Activated naive CD4-positive, alpha-beta T cell treated with anti-CD3 and anti-CD28 coated beads for 36 hours (primary cell): ENCODE results near the gene IL11RA. TPM values are rescaled to one million over a fixed set of nuclear protein-coding genes. Genes with fewer than 3 reads are reported as not detected.

Experiments used
- CTCF ChIA-PET: fragments of 350-600 bp; sonication (Branson Sonifier 250); formaldehyde crosslinking; loops from one replicate; lab custom pipeline; 2021; ENCODE audit warnings: antibody characterized with exemption; lab: Charles Lee
- DNase-seq: peaks from one replicate; pipeline ENCODE4 v3.0.0-alpha.2; 2020
- H3K27ac Mint-ChIP-seq: one replicate; pipeline ENCODE4 v1.8.0; 2021; ENCODE audit warnings: mild to moderate bottlenecking, mixed read lengths
- H3K27me3 Mint-ChIP-seq: one replicate; pipeline ENCODE4 v1.8.0; 2021; ENCODE audit warnings: low read depth, mixed read lengths
- H3K36me3 Mint-ChIP-seq: one replicate; pipeline ENCODE4 v1.8.0; 2021; ENCODE audit warnings: low read depth, mixed read lengths
- H3K4me1 Mint-ChIP-seq: one replicate; pipeline ENCODE4 v1.8.0; 2021; ENCODE audit warnings: low read depth, mixed read lengths
- H3K4me3 Mint-ChIP-seq: one replicate; pipeline ENCODE4 v1.8.0; 2021; ENCODE audit warnings: mild to moderate bottlenecking, moderate library complexity, mixed read lengths
- H3K9me3 Mint-ChIP-seq: one replicate; pipeline ENCODE4 v1.8.0; 2021; ENCODE audit warnings: mixed read lengths
- intact Hi-C: fragments of 100-400 bp; cut with micrococcal nuclease; formaldehyde crosslinking; loops from one replicate; pipeline ENCODE4 v1.15.1; 2023
- total RNA-seq, 2 experiments: library from RNA; stranded (reverse); gene quantifications; one replicate each; pipeline ENCODE4 v1.2.3, GENCODE V29; 2021

Gene IL11RA
- total RNA-seq, 2 experiments from 2014 or later: 12.1 to 13.0 TPM

DNA sequence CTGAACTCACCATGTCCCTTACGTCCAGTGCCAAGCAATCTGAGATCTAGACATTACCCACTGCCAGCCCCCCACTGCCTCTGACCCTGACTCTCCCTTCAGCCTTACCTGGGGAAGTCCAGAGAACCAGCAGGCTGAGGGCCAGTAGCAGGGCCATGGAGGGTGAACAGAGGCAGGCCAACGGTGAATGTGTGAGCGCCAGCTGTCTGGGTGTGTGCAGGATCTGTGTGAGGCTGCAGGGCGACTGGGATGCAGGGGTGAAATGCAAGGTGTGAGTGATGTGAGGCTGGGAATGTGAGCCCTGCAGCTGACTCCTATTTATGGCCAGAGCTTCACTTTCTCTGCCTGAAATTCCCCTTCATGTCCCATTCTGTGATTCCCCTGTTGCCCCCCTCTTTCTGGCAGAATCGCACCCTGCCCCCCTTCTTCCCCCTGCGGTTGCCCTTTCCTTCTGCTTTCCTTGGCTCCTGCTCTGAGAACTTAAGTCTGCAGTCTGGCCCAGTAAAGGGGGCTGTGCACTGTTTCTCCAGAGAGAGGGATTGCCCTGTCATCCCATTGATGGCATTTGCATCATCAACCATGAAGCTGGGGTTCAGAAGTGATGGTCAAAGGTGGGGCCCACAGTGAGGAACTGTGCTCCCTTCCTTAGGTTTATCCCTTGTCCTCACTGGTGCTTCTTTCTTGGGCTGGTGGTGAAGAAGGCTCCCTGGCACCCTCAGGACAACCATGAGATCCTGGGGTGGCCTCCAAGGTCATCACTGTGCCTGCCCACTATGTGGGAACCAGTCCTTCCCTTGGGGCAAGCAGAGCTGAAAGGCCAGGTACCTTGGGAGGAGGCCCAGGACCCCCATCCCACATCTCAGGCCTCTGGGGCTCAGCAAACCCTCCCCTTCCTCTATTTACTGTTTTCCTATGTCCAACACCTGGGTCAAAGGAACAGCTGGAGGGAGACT lies 39.3 kb downstream of the IL11RA start, which contains the start of gene CCL19:
CCL19 (minus strand) TSS at position 294 of the 953 bp plus-strand sequence; CDS start at position 157, 137 bp downstream.
- no peak within 1 kb of the TSS for H3K4me3 Mint-ChIP-seq
- no peaks in the 10 kb centered on the region for H3K36me3 Mint-ChIP-seq
- intact Hi-C loops: no loop called here
- no peaks in the 10 kb centered on the region for H3K27me3 Mint-ChIP-seq
- H3K27ac Mint-ChIP-seq: no peak within 1 kb of the TSS
- no peak for DNase-seq
- H3K4me1 Mint-ChIP-seq: no peaks in the 10 kb centered on the region
- no peaks in the 10 kb centered on the region for H3K9me3 Mint-ChIP-seq
- CTCF ChIA-PET: interaction anchor here (0.7 to 1.2 kb wide), 2 partner anchors 11 to 144 kb away, joined by 3 to 5 read pairs; no protein-coding TSS in a partner anchor

DNA sequence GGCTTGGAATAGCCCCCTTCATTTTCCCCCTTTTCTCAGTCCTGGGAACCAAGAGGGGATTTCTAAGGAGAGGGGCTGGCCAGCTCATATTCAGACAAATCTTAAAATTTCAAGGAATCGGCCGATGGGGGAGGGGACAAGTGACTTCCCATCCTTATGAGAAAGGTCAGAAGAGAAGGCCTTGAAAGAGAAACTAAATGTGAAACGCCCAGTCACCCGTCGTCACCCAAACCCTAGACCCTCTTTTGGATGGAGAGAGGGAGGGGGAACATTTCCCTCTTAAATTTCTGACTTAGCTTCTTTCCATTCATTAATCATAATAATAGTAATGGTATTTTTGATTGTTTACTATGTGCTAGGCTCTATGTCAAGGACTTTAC lies 39.9 kb downstream of the IL11RA start:
- DNase-seq: no peak
- Mint-ChIP-seq H3K36me3 (no peaks in the 10 kb centered on the region), H3K27me3 (no peaks in the 10 kb centered on the region), H3K4me1 (no peaks in the 10 kb centered on the region), H3K27ac (no peak overlapping the region), H3K9me3 (no peaks in the 10 kb centered on the region), H3K4me3 (no peak overlapping the region)
- CTCF ChIA-PET: interaction anchor here (0.7 to 1.2 kb wide), 3 partner anchors 11 to 145 kb away, joined by 3 to 7 read pairs (median 5); no protein-coding TSS in a partner anchor
- intact Hi-C loops: no loop called here

DNA sequence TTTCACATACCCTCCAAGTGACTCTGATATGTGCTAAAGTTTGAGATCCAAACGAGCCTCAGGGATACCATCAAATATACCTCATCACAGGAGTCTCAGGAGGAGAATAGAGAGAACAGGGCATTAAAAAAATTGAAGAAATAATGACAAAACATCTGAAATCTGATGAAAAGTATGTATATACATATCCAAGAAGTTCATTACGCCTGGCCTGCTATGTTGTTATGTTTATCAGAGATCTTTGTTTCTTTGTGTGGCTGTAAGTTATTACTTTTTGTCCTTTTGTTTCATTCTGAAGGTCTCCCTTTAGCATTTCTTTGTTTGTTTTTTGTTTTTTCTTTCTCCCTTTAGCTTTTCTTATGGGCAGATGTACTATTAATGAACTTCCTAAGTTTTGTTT lies 41.6 kb downstream of the IL11RA start:
- no peaks in the 10 kb centered on the region for H3K9me3 Mint-ChIP-seq
- intact Hi-C loops: no loop called here
- CTCF ChIA-PET: interaction anchor here (0.6 kb wide), 1 partner anchor 1574 kb away, joined by 3 read pairs; no protein-coding TSS in a partner anchor

DNA sequence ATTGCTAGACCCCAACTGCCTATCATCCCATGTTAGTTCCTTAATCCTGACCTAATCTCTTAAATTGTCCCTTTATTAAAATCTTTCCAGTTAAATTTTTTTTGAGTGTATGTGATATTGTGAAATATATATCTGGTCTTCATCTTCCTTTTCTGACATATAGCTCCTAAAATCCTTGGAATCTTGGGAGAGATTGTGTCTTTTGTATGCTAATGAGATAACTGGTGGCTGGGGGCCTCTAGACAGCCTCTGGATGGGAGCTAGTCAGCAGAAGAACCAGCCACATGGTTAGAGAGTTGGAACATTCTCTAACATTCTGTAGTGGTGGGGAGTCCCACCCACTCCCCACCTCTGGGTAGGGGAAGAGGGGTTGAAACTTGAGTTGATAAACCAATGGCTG lies 42.8 kb downstream of the IL11RA start:
- intact Hi-C loops: no loop called here
- no peaks in the 10 kb centered on the region for H3K9me3 Mint-ChIP-seq
- CTCF ChIA-PET: interaction anchor here (0.6 to 1.5 kb wide), 3 partner anchors 11 to 353 kb away, joined by 3 read pairs; no protein-coding TSS in a partner anchor
- H3K4me3 Mint-ChIP-seq: no peak overlapping the region
- H3K36me3 Mint-ChIP-seq: no peaks in the 10 kb centered on the region
- no peaks in the 10 kb centered on the region for H3K4me1 Mint-ChIP-seq
- DNase-seq: no peak
- no peak overlapping the region for H3K27ac Mint-ChIP-seq
- H3K27me3 Mint-ChIP-seq: no peaks in the 10 kb centered on the region

More for the DNA sequence above, 41.6 kb downstream of the IL11RA start:
- Mint-ChIP-seq H3K4me3 (no peak overlapping the region), H3K27me3 (no peaks in the 10 kb centered on the region), H3K36me3 (no peaks in the 10 kb centered on the region), H3K27ac (no peak overlapping the region), H3K4me1 (no peaks in the 10 kb centered on the region)
- no peak for DNase-seq

DNA sequence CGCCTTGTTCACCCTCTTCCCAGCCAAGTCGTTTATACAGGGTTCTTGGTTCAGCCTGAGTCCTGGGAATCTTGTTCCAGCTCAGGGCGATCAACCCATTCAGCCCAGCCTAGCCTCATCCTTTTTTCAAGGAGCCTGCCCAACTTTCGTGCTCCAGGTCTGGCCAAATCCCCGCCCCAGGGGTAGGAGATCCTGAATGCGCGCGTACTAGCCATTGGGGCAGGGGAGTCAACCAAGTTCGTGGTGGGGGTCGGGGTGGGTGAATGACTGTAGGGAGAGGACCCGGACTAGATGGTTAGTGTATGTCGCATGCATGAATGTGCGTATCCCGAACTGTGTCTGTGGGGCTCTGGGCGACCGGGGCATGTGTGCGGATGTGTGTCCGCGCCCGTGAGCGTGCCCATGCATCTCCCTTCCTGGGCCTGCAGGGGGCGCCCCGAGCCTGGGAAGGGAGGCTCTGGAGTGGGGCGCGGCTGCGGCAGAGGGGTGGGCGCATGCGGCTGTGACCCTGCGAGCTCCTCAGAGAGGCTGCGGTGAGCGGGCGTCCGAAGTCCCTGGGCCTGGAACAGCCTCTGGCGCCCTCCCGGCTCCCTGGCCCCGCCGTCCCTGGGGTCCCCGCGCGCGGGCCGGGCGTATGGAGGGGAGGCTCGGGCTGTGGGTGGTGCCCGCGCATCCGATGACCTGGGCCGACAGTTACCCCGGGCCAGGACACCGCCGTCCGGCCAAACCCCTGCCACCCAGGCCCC lies 49.2 kb downstream of the IL11RA start:
- Mint-ChIP-seq H3K36me3 (no peaks in the 10 kb centered on the region), H3K4me1 (peaks cover 7% of the 10 kb centered on the region), H3K27ac (no peak overlapping the region), H3K27me3 (peaks cover 5% of the 10 kb centered on the region), H3K9me3 (no peaks in the 10 kb centered on the region), H3K4me3 (peak overlapping the region; percentile 69)
- intact Hi-C loops: loop anchor here (1.0 to 5.0 kb wide), 4 partner anchors 89 to 411 kb away; partner anchors contain the start of genes DNAJB5, ENHO and RPP25L
- DNase-seq: peak; percentile 80
- CTCF ChIA-PET: interaction anchor here (0.5 to 4.8 kb wide), 12 partner anchors 15 to 283 kb away, joined by 3 to 65 read pairs (median 5); partner anchors contain the start of gene GALT

DNA sequence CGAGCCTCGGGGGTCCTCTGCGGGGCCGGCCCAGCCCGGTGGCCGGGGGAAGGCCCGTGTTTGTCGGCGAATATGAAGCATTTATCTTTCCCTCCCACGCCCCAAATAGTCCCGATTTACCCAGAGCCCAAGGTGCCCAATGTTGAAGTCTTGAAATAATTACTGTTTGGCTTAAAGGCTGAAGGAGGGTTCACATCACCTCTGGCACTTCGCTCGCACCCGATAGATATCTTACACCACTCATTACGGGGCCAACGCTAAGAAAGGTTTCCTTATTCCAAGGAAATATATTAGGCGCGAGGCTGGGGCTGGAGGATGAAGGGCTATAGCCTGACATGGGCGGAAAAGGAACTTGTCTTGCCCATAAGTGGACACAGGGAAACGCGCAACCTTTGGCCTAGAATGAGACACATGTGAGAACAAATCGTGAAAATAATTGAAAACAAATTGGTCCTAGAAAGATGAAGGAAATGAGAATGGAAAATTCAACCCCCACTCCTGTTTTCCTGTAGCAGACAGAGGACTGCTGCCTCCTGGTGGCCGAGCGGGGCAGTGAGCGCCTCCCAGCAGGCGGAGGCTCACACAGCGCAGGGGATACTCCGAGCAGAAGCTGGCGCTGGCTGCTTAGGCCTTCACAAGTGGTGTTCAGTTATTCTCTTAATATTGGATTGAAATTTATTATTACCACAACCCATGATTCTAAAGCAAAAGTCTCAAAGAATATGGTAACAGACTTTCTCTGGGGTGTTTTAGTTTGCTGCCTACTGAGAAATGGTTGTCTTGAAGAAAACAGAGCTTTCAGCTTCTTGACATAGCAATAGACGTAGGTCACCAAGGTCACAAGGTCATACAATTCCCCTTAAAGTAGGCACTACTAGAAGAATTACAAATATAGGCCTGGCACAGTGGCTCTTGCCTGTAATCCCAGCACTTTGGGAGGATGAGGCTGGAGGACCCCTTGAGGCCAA lies 50.1 kb downstream of the IL11RA start:
- Mint-ChIP-seq H3K27ac (no peak overlapping the region), H3K27me3 (peaks cover 5% of the 10 kb centered on the region), H3K4me3 (peak overlapping the region; percentile 69), H3K36me3 (no peaks in the 10 kb centered on the region), H3K9me3 (no peaks in the 10 kb centered on the region), H3K4me1 (peaks cover 7% of the 10 kb centered on the region)
- CTCF ChIA-PET: interaction anchor here (0.5 to 4.8 kb wide), 43 partner anchors 8 to 1169 kb away, joined by 3 to 65 read pairs (median 4); partner anchors contain the start of genes CCL19, CCL21, CCL27 and DCTN3
- intact Hi-C loops: loop anchor here (1.0 to 5.0 kb wide), 8 partner anchors 27 to 410 kb away; partner anchors contain the start of genes DNAJB5, ENHO, GALT and RPP25L
- peak; percentile 90 for DNase-seq

DNA sequence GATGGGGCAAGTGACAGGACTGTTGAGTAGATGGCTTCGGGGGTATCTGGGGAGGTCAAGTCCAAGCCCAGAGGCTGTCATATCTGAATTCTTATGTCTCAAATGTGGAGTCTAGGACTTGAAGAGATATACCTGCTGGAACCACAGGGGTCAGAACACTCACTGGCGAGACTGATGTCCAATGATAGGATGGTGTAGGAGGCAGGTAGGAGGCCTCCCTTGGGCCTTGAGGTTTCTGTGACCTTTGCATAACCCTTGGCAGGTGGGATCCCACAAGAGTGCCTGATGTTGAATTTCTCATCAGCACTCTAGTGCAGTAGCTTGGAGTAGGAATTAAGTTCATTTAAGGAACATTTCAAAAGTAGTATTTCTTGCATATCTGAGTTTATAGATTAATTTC lies 55.1 kb downstream of the IL11RA start:
- Mint-ChIP-seq H3K27me3 (no peaks in the 10 kb centered on the region), H3K36me3 (no peaks in the 10 kb centered on the region), H3K4me3 (no peak overlapping the region), H3K4me1 (peaks cover under 1% of the 10 kb centered on the region), H3K27ac (no peak overlapping the region), H3K9me3 (no peaks in the 10 kb centered on the region)
- CTCF ChIA-PET: interaction anchor here (0.6 to 0.8 kb wide), 2 partner anchors 9 to 61 kb away, joined by 3 read pairs; no protein-coding TSS in a partner anchor
- no peak for DNase-seq
- intact Hi-C loops: no loop called here

DNA sequence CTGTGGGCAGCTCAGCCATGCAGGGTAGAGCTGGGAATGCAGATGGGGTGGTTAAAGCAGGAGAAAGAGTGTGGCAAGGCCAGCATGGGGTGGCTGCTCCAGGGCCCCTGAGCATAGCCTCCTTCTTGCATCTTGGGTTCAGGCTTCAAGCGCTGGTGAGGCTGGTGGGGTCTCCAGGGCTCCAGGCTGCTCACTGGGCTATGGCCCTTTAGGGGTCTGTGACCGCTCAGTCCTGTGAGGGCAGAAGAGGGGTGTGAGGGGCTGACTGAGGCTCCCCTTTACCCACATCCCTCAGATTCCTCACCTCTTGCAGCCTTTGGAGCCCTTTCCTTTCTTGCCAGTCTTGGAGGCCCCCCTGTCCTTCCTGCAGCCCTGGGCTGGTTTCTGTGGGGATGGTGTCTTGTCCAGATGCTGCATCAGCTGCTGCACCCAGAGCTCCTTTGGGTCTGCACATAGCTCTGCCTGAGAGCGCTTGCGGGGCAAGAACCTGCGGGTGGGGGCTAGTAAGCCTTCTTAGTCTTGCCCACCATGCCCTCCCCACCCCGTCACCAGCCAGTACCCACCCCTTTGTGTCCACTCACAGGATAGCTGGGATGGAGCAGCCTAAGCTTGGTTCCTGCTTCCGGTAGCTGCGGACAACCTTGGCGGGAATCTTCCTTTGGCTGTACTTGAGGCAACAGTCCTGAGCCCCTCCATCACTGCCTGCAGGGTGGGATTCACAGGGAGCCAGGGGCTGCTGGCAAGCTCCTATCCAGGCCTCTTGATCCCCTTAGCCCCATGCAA lies 57.4 kb downstream of the IL11RA start:
- no peak for DNase-seq
- Mint-ChIP-seq H3K36me3 (no peaks in the 10 kb centered on the region), H3K27ac (no peak overlapping the region), H3K4me3 (no peak overlapping the region), H3K4me1 (no peaks in the 10 kb centered on the region), H3K9me3 (no peaks in the 10 kb centered on the region), H3K27me3 (no peaks in the 10 kb centered on the region)
- CTCF ChIA-PET: interaction anchor here (1.1 to 1.6 kb wide), 3 partner anchors 7 to 45 kb away, joined by 3 to 4 read pairs (median 3); no protein-coding TSS in a partner anchor
- intact Hi-C loops: no loop called here

DNA sequence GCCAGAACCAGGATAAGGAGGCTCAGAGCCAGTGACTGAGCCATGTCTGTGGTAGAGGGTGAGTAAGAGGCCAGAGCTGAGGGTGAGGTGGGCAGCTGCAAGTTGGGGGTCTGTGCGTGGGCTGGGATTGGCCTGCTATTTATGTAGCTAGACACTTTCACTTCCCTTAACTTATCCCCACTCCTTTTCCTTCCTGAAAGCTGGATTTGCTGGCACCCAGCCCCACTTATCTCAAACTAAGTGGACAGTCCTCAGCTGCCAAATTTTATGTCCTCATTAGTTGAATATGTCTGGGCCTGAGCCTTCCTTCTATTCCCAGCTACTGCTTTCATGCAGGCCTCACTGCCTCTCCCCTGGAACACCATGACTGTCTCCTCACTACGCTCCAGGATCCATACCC lies 58.0 kb downstream of the IL11RA start, which contains the start of gene CCL21:
CCL21 (minus strand) TSS at position 114 of the 400 bp plus-strand sequence; CDS start at position 44, 70 bp downstream.
- intact Hi-C loops: no loop called here
- no peaks in the 10 kb centered on the region for H3K27me3 Mint-ChIP-seq
- CTCF ChIA-PET: interaction anchor here (1.1 to 1.6 kb wide), 3 partner anchors 7 to 45 kb away, joined by 3 to 4 read pairs (median 3); no protein-coding TSS in a partner anchor
- DNase-seq: no peak
- H3K27ac Mint-ChIP-seq: no peak within 1 kb of the TSS
- H3K4me3 Mint-ChIP-seq: no peak within 1 kb of the TSS
- no peaks in the 10 kb centered on the region for H3K9me3 Mint-ChIP-seq
- no peaks in the 10 kb centered on the region for H3K4me1 Mint-ChIP-seq
- no peaks in the 10 kb centered on the region for H3K36me3 Mint-ChIP-seq
